Globus pallidus (tissue), 1 donor: ENCODE data around the gene TFDP1.
A peak's percentile ranks its signal among the peaks of the same experiment; 100 is the strongest.
"Not testable (repeated sequence)": the region's sequence is repeated elsewhere in the genome, so short reads cannot be mapped to it uniquely, and the experiment has no call there.

ENCODE experiments used
- DNase-seq: peaks from one replicate; pipeline ENCODE4 v3.0.0-alpha.2; 2015; ENCODE audit warnings: low spot score

The TFDP1 gene

DNA sequence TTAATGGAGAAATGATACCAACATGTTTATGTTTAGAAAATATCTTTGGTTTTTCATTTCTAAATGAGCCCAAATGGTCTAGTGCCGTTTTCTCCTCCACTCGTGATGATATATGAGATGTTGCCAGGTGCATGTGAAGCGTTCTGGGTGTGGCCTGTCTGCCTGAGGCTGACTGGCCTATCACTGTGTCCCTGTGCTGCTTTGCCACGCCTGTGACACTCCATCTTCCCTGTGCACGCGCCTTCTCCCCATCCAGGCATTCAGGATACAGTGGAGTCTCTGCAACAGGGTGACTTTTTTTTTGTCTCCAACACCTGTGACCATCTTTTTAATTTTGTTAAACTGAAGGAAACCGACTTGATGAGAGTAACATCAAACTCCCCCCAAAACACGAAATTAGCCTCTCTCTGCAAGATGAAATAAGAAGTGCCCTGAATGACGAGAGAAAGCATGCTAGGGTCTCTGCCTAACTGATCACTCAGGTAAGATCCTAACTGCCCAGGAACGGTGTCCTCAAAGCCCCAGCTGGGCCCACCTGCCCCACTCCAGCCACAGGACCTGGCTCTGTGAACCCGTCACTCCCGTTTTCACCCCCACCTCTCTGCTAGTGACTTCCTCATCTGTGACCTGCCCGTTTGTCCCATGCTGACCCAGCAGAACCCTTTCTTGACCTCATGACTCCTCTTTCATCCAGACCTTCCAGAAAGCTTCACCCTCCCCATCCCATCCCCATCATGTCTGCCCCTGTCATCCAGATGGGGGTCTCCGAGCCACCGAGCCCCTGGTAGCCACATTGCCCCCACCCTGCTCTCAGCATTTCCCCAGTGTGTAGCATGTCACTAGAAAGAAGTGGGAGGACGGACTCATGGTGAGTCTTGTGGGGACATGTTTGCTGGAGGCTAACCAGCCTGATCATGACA lies 33.2 kb upstream of the TFDP1 start:
- no peak for DNase-seq

DNA sequence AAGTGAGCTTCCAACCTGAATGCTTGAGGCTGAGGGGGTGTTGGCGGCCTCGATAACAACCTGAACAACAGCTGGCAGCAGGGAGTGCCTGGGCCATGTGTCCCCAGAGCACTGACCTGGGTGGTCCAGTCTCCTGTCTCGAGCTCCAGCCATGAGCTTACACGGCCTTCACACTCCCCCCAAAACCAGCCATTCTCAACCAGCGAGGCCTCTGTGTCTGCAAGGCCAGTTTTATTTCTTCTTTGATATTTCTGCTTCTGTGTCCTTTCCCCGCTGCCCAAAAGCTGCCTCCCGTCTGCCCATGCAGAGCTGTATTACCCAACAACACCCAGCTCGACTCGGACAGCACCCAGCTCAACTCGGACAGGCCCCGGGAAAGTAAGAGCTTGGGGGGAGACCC lies 32.5 kb upstream of the TFDP1 start:
- DNase-seq = no peak

DNA sequence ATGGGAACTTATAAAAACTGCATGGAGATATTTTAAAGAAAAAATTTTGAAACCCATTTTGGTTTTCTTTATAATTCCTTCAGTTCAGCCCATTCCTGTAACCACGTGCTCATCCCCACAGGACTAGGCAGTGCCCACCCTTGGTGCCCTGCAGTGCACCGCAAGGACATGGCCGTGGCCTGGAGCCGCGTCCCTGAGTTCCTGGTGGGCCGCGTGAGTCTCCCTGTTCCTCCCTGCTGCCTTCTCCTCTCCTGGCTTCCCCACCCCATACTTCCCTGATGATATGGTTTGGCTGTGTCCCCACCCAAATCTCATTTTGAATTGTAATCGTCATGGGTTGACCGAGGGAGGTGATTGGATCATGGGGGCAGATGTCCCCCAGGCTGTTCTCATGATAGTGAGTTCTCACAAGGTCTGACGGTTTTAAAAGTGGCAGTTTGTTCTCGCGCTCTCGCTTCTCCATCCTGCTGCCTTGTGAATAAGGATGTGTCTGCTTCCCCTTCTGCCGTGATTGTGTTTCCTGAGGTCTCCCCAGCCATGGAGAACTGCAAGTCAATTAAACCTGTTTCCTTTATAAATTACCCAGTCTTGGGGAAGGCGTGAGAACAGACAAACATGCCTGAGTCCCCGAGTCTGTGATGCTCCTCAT lies 31.6 kb upstream of the TFDP1 start:
- no peak for DNase-seq

DNA sequence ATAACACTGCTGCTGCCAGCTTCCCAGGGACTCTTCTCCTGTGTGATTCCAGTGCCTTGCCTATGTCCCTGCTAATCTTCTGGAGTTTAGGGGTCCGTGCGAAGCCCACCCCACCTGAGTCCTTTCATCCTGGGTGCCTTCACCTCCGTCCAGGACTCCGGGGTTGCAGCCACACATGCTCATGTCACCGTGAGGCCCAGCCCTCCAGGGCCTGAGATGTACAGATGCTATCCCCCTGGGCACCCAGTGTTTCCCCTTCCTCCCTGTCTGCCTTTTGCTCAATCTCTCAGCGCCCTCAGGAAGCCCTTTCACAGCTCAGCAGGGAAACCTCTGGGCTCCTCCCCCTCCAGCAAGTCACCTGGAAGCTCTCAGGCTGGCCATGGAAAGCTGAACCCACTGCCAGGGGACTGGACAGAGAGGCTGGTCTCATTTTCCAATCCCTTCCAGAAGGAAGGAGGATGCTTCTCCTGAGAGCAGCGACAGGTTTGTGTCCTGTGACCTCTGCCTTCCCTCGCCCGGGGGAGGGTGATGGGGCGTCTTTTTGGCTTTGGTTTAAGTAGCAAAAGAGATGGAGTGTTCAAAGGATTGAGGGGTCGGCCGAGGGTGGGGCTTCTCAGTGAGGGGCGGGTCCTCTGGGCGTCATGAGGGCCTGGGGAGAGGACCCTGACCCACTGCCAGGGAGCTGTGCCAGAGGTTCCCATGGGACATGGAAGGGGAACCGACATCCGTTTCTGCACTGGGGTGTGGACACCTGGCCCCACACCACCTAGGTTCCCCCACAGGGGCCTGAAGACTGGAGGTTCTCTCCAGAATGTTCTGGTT lies 30.8 kb upstream of the TFDP1 start:
- DNase-seq = no peak

DNA sequence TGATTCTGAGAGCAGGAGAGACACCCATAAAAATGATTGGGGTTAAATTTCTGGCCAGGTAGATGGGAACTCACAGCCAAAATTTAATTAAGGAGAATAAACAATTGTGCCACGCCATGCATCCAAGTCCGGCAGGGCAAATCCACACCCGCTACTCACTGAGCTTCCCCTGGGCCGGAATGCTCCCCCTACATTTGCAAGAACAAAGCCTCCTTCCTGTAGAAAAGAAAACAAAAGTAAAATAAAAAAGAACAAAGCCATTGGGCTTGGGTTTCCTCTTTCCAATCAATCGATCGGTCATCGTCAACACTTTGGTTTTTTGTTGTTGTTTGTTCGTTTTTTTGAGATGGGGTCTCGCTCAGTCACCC lies 30.2 kb upstream of the TFDP1 start:
- DNase-seq = no peak

DNA sequence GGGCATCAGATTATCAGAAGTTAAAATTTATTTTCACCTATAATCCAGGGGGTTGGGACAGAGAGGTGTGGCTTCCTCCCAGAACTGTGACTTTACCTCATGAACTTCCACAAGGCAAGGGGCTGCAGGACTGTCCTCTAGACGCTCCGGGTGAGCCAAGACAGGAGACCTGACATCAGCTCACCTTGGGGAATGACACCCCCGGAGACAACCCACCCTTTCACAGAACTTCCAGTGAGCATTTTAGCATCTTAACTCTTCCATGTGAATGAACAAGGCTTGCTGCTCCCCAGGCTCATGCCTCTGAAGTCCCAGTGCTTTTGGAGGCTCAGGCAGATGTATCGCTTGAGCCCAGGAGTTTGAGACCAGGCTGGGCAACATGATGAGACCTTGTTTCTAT lies 29.4 kb upstream of the TFDP1 start:
- DNase-seq = no peak

GRCh38 chr13:113557013-113557412 lies 27.5 kb upstream of the TFDP1 start:
- no peak for DNase-seq

DNA sequence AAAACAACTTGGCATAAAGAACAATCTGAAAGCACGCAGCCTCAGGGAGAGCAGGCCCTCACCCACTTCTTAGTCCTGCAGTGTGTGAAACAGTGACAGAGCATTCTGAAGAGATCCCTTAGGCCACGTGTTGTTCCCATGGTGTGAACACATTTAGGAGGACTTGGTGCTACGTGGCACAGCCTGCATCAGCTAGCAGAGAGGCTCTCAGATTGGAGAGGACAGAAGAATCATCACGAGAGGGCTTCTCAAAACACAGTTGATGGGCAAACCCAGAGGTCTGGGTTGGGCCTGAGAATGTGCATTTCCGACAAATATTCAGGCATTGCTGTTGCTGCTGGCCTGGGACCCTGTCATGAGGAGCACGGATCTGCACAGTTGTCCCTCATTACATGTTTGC lies 26.1 kb upstream of the TFDP1 start:
- DNase-seq = no peak

DNA sequence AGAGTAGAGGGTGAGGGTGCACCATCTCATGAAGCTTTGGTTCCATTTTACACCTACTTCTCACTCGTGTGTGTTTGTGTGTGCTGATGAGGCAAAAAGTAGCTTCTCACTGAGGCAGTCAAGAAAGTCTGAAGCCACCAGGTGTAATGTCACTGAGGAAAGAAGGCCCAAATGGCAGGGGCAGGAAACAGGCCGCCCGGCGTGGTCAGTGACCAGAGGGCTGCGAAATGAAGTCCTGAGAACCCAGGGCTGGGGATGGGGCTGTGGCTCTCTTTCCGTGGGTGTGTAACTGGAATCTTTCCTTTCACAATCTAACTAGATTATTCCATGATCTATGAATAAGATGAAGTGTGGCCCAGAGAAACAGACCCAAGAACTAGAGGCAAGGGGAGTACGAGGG lies 25.5 kb upstream of the TFDP1 start:
- no peak for DNase-seq

DNA sequence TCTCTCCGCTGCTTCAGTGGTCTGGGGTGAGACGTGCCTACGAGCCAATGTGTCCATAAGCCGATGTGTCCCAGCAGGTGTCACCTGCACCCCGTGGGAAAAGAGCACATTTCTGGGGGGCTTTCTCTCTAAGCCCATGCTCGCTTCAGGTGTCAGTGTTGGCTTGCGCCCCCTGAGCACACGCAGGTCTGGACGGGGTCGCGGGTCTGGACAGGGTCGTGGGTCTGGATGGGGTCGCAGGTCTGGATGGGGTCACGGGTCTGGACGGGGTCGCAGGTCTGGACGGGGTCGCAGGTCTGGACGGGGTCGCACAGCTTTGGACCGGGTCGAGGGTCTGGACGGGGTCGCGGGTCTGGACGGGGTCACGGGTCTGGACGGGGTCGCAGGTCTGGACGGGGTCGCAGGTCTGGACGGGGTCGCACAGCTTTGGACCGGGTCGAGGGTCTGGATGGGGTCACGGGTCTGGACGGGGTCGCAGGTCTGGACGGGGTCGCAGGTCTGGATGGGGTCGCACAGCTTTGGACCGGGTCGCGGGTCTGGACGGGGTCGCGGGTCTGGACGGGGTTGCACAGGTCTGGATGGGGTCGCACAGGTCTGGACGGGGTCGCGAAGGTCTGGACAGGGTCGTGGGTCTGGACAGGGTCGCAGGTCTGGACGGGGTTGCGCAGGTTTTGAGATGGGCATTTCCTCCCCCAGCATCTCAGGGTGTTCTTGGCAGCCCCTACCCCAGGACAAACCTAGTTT lies 24.5 kb upstream of the TFDP1 start:
- DNase-seq = no peak

DNA sequence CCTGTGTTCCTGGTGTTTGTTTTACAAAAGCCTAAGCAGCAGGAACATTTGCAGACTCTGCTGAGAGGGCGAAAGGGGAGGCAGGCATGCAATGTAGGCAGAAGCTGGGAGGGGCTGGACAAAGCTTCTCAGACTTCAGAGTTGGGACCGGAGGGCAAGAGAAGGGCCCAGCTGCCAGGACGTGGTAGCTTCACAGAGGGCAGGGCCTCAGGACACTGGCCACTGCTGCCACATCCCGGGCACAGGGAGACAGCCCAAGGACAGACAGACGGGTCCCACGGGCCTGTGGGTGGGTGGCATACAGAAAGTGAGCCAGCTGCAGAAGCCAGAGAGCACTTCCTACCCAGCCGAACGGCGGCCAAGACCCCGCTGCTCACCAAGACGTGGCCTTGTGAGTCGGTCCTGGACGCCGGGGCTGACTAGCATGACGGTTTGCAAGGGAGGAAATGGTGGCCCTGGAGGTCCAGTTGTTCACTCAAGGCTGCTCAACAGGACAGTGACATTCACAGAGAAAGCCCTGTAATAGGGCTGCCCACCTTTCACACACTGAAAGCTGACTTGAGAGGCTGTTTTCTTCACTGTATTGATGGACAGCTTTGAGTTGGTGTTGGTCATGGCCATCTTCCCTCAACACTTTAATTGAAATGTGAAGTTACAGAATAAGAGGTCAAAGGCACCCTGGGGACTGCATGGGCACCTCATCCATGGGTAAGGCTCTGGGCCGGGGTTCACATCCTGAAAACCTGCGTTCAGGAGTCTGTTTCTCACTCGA lies 23.7 kb upstream of the TFDP1 start:
- DNase-seq = no peak

GRCh38 chr13:113561417-113562084 lies 23.0 kb upstream of the TFDP1 start:
- no peak for DNase-seq

- peak; percentile 50 for DNase-seq
These were observed 22.3 kb upstream of the TFDP1 start for GRCh38 chr13:113562085-113562749.

- no peak for DNase-seq
These were observed 21.7 kb upstream of the TFDP1 start for GRCh38 chr13:113562844-113563243.

DNA sequence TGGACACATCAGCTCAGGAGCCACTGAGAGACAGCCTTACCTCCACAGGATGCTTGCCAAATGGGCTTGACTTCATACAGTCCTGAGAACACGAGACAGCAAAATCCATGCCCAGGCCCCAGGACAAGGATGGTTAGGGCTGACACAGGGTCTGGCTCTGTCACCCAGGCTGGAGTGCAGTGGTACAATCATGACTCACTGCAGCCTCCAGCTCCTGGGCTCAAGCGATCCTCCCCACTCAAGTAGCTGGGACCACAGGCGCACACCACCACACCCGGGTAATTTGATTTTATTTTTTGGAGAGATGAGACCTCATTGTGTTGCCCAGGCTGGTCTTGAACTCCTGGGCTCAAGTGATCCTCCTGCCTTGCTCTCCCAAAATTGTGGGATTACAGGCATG lies 21.0 kb upstream of the TFDP1 start:
- not testable (repeated sequence) for DNase-seq

DNA sequence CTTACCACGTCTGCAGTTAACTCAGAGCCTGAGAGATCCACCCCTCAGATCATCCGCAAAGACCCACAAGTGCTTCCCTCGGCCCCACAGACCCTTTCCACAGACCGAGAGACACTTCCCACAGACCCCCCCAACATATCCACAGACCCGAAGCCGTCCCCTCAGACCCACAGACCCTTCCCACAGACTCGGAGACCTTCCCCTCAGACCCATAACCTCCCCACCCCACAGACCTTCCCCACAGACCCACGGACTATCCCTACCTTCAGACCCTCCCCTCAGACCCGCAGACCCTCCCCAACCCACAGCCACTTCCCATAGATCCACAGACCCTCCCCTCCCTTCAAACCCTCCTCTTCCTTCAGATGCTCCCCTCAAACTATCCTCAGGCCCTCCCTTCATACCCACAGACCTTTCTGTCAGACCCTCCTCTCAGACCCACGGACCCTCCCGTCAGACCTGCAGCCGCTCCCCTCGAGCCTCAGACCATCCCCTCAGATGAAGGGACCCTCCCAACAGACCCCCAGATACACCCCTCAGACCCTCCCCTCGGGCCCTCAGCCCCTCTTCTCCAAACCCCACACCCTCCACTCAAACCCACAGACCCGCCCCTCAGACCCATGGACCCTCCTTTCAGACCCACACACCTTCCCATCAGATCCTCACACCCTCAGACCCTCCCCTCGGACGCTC lies 20.1 kb upstream of the TFDP1 start:
- no peak for DNase-seq

DNA sequence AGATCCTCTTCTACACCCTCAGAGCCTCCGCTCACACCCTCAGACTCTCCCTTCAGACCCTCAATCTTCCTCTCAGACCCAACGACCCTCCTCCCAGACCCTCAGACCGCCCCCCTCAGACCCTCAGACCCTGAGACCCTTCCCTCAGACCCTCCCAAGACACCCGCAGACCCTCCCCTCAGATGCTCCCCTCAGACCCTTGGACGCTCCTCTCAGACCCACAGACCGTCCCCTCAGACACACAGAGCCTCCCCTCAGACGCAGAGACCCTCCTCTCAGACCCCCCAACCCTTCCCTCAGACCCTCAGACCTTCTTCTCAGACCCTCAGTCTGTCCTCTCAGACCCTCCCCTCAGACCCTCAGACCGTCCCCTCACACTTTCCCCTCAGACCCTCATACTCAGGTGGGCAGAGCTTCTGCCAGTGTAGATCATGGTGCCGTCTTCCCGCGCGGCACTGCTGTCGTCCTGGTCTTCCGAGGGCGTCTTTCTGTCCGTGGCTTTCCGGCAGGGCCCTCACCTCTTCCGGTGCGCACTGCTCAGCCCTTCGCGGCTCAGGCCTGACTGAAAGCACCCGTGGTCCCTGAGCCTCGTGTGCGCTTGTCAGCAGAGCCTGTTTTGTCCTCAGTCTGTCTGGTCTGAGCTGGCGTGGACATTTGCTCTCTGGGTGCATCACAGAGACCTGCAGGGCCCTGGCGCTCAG lies 18.9 kb upstream of the TFDP1 start:
- no peak for DNase-seq

GRCh38 chr13:113566227-113566561 lies 18.4 kb upstream of the TFDP1 start:
- no peak for DNase-seq

DNA sequence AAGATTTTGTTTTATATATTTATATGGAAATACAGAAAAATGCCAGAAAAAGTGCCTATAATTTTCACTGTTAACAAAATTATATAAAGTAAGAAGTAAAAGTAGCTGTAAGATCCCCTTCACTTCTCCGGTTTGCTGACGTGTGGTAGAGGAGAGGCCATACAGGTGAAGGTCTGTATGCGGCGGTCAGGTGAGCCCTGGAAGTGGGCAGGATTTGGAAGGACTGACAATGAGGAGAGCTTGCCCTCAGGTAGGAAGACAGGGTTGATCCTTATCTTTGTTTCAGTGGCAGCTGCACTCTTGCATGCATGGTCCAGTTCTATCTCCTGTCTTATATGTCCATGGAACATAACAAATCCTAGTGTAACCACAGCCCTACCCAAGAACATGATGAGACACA lies 16.9 kb upstream of the TFDP1 start:
- no peak for DNase-seq
